ENCODE measurements around the gene IL17RC.

Gene IL17RC

DNA sequence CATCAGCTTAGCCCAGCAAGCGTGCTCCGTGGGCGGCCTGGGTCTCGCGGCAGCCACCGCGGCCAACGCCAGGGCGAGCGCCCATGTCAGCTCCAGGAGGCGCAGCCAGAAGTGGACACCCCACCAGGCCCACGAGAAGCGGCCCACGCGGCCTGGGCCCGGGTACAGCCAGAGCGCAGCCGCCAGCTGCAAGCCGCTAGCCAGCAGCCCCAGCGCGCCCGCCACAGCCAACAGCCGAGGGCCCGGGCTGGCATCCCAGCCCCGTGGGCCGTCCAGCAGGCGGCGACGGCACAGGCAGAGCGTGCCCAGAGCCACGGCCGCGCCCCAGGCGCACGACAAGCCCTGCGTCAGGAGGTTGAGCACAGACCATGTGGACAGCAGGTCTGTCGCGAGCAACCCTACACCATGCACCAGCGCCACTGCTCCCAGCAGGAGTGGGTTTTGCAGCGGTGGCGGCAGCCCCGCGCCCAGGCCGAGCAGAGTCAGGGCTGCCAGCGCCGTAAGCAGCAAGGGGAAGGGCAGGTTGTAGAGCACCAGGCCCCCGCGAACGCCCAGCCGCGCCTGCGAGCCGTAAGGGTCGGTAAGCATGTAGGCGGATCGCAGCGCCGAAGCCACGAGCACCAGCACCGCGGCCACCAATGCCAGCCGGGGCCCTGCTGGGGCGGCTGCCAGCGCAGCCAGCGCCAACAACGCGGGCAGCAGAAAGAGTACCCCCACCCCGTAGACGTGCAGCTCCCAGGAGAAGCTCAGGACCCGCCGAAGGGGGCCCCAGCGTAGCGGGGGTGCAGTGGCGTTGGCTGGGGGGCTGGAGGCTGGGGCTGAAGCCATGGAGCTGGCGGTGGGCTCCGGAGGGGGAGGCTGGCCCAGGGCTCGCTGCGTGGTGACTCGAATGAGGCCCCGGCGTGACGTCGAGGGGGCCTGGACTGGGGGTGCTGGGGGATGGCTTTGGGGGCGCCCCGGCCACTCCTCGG is 30.4 kb downstream of the IL17RC start:
- no peak for DNase-seq

DNA sequence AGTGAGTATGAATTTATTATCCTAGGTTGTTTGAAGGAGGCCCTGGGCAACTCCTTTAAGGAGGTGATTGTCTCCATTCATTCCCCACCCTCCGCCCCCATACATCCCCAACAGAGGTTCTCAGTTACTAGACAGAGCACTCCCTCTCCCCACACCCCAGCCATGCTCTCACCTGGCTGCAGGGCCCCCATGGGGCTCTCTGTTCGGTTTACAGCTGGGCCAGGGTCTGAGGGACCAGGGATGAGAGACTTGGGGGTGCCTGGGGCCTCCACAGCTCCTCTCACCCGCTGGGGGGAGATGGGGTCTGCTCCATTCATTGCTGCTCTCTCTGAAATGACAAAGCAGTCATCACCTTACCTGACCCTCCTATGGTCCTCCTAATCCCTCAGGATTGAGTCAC is 31.7 kb downstream of the IL17RC start:
- DNase-seq = no peak

- no peak for DNase-seq
Observed at GRCh38 chr3:9949115-9949514, 32.2 kb downstream of the IL17RC start.

DNA sequence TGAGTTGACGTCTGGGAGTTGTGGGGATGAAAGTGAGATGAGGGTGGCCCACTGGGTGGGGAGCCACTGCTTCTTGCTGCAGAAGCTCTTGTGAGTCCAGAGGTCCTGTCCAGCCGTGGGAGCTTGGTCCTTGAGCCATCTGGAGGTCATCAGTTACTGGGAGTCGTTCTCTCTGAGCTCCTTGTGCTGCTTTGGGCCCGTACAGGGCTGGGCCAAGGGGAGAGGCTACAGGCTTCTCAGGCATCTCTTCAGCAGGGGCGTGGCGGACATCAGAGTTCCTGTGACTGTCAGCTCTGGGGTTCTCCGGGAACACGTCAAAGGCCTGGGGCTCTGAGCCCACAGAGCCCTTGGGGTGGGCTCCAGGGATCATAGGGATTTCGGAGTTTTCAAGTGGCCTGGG is 32.7 kb downstream of the IL17RC start:
- DNase-seq = no peak

DNA sequence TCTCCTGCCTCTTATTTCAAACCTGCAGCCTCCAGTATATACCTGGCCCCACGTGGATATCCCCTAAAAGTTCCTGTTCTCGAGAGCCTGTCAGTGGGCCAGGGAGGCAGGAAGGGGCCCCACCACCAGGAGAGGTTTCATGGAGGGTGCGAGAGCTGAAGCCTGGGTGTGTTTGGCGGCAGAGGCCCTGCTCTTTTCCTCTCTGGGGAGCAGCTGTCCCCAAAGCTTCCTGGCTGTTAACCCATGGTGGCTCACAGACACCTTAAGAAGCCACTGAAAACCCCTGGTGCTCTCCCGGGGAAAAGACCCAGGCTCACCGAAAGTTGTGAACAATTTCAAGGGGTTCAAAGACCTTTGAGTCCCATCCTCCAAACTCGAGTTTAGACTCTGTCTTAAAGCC is 34.2 kb downstream of the IL17RC start:
- no peak for DNase-seq

GRCh38 chr3:9951598-9951961 is 34.7 kb downstream of the IL17RC start:
- DNase-seq = no peak

DNA sequence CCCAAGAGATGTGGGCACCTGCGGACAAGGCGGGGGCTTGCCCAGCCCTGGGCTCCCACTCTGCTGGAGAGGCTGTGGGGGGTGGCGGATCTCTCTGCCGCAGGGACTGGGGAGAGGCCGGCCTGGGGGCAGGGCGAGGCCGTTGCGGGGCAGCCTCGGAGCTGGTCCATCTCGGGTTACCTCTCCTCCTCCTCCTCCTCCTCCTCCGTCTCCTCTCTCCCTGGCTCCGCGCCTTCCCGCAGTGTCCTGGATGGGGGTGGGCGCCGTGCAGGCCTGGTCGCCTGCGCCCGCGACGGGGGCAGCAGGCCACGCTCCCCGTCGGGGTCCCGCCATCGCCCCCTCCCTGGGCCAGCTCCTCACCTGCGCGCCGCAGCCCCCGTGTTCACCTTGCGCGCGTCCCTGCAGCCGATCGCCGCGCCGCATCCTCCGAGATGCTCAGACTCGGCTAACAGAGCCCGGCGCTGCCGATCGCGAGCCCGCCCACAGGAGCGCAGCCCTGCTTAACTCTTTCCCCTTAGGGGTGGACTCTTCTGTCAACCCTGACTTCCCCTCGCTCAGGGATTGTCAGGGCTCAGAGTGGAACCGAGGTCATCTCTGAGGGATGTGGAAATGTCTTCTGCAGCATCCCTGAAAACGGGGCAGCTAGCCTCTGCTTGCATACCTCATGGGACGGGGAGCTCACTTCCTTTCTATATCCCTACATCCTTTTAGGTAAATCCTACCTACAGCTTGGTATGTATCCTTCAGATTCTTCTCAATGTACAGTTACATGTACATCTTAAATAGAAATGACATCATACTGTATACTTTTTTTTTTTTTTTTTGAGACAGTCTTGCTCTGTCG is 35.3 kb downstream of the IL17RC start, which contains the start of gene PRRT3:
TSS of gene PRRT3 (minus strand) at position 447 of the 844 bp plus-strand sequence. CDS start 2,293 bp downstream, outside the sequence.
- no peak for DNase-seq

GRCh38 chr3:9955067-9955502 is 38.2 kb downstream of the IL17RC start:
- no peak for DNase-seq

GRCh38 chr3:9955611-9956352 is 38.9 kb downstream of the IL17RC start:
- DNase-seq = no peak

DNA sequence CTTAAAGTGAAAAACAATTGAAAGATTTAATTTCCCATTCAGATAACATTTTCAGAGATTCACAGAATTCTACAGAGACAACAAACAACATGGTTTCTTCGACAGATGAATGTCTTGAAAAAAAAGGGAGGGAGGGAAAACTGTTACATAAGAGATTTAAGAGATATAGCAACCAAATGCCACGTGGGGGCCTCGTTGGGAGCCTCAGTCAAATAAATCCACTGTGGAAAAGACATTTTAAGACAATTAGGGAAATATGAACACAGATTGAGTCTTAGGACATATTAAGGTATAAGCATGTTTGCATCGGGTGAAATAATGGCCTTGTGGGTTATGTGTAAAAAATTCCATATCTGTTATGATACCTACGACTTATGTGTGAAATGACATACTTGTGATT is 40.3 kb downstream of the IL17RC start:
- no peak for DNase-seq

DNA sequence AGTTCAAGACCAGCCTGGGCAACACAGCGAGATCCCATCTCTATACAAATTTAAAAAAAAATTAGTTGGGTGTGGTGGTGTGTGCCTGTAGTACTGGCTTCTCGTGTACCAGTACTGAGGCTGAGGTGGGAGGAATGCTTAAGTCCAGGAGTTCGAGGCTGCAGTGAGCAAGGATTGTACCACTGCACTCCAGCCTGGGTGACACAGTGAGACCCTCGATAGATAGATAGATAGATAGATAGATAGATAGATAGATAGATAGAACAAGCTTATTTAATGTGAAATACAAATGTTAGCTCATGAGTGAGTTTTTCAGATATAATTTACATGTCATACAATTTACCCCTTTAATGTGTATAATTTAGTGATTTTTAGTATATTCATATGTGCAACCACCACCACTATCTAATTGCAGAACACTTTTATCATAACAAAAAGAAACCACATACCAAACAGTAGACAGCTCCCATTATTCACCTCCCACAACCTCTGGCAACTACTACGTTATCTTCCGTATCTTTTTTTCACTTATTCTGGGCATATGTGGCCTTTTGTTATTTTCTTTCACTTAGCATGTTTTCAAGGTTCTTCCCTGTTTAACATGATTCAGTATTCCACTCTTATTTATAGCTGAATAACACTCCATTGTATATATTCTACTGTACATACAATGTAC is 48.4 kb downstream of the IL17RC start:
- no peak for DNase-seq

GRCh38 chr3:9966841-9967240 is 49.9 kb downstream of the IL17RC start:
- DNase-seq = no peak

GRCh38 chr3:9969632-9970019 is 52.7 kb downstream of the IL17RC start:
- DNase-seq = no peak

GRCh38 chr3:9970020-9970652 is 53.2 kb downstream of the IL17RC start:
- no peak for DNase-seq

DNA sequence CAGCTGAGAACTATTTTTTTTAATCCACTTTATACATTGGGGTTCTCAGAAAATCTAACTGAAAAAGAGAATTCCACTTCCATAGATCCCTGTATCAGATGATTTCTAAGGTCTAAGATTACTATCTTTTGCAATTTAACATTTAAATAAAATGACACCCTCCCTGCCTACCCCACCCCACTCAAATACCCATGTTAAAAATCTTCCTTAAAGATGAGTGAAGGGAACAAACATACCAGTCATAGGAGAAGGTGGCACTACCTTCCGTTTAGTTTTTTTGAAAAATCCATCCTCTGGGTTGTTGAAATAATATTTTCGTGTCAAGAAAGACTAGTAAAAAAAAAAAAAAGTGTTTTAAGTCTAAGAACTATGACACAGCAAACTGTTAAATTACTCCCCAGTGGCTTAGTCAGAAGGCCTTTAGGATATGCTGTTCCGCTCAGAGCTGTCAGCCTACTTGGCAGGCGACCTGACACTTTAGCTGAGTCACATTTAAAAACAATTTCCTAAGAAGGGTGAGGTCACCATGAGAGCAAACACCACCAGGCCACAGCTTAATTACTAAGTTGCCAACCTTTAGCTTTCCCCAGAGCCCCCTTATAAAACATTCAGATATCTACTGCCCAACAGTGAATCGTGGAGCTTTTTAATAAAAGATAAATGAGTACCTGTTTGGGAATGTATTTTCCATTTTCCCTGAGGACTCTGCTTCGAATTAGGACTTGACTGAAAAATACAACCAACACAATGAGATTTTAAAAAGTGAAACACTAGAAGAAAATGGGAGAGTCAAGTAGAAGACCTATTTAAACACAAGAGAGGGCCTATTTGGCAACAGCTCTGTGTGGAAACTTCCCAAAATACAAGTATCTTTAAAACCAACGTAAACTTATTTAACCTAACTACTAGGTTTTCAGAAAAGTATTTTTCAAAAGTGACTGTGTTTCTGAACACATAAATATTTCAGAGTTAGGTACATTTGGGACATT is 60.1 kb downstream of the IL17RC start:
- DNase-seq = no peak

GRCh38 chr3:9978710-9979305 is 61.9 kb downstream of the IL17RC start:
- DNase-seq = no peak

- no peak for DNase-seq
Observed at GRCh38 chr3:9980251-9980650, 63.4 kb downstream of the IL17RC start.
